ENCODE data around the gene DPP6. TPM values are rescaled to one million over a fixed set of nuclear protein-coding genes. Genes with fewer than 3 reads are reported as not detected.

DPP6 gene
- total RNA-seq, 4 donors from 2014 or later, result 0.30 to 11.8 (median 10.7) TPM

DNA sequence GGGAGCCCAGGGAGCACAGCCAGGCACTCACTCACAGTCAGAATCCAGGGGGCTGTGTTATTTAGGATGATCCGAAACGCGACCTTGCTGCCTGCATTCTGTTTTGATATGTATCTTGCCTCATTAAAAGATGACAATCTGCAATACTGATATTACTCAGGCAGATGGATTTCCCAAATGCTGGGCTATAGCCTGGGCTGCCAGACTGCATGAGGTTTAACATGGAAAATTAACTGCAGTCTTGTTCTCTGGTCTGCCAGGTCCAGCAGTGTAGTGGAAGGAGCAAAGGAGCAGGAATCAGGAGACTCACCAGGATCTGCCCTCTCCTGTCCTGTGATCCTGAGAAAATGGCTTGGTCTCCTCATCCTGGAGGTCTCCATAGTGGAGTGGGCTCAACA, 692.7 kb downstream of the DPP6 start:
- Histone ChIP-seq H3K27ac (no peak overlapping the region), H3K27me3 (no peaks in the 10 kb centered on the region), H3K4me1 (no peaks in the 10 kb centered on the region), H3K4me3 (no peak overlapping the region), H3K36me3 (no peaks in the 10 kb centered on the region), H3K9me3 (peaks cover 3% of the 10 kb centered on the region)
- WGBS, result 59% methylated on average over 3 of the region's 3 CpGs
- TF ChIP-seq POLR2AphosphoS5 (IDR thresholded peaks at IDR 0.05) (no peak), POLR2A (IDR thresholded peaks at IDR 0.05) (no peak), EP300 (IDR thresholded peaks at IDR 0.05) (no peak)
- TF ChIP-seq, protein P1, sequence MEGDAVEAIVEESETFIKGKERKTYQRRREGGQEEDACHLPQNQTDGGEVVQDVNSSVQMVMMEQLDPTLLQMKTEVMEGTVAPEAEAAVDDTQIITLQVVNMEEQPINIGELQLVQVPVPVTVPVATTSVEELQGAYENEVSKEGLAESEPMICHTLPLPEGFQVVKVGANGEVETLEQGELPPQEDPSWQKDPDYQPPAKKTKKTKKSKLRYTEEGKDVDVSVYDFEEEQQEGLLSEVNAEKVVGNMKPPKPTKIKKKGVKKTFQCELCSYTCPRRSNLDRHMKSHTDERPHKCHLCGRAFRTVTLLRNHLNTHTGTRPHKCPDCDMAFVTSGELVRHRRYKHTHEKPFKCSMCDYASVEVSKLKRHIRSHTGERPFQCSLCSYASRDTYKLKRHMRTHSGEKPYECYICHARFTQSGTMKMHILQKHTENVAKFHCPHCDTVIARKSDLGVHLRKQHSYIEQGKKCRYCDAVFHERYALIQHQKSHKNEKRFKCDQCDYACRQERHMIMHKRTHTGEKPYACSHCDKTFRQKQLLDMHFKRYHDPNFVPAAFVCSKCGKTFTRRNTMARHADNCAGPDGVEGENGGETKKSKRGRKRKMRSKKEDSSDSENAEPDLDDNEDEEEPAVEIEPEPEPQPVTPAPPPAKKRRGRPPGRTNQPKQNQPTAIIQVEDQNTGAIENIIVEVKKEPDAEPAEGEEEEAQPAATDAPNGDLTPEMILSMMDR (IDR thresholded peaks at IDR 0.05), result no peak
- no peak for DNase-seq (ENCODE audit: low spot score in 2 of 2)

DNA sequence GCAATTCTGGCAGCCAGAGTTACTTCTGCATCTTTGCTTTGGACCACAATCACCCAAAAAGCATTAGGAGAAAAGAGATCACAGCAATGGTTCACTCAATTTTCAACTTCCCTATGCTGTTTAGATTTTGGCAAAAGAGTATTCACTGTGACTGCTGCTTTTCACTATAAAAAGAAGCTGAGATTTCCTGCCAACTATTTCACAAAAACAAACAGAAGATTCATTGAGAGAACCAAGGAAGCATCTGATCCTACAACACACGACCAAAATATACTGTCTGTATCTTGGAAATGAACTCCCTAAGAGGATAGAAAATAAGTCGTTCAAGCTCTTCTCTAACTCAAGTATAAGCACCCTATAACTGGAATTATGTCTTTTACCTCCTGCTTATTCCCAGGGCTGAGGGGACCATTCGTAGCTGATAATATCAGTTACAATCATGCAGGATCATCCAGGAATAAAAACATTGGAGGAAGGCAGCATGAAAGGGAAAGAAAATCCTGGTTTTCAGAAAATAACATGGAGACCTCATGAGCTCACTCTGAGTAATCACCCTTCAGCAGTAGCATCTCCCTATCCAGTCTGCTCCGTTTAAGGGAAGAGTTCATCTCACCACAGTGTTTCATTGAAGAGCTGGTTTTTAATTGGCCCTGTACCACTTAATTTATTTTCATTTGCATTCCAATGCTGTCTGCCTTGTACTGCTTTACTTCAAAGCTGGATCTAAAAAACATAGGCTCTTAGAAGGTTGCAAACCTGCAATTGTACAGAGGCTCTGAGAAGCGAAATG, 694.6 kb downstream of the DPP6 start:
- Histone ChIP-seq H3K36me3 (no peaks in the 10 kb centered on the region), H3K9me3 (peaks cover 3% of the 10 kb centered on the region), H3K27ac (no peak overlapping the region), H3K4me3 (no peak overlapping the region), H3K4me1 (no peaks in the 10 kb centered on the region), H3K27me3 (no peaks in the 10 kb centered on the region)
- 58% methylated on average over 5 of the region's 5 CpGs for WGBS
- no peak for DNase-seq (ENCODE audit: low spot score in 2 of 2)
- TF ChIP-seq POLR2A (IDR thresholded peaks at IDR 0.05) (no peak), EP300 (IDR thresholded peaks at IDR 0.05) (no peak), POLR2AphosphoS5 (IDR thresholded peaks at IDR 0.05) (no peak)
- TF ChIP-seq, protein P1 (IDR thresholded peaks at IDR 0.05), result no peak

DNA sequence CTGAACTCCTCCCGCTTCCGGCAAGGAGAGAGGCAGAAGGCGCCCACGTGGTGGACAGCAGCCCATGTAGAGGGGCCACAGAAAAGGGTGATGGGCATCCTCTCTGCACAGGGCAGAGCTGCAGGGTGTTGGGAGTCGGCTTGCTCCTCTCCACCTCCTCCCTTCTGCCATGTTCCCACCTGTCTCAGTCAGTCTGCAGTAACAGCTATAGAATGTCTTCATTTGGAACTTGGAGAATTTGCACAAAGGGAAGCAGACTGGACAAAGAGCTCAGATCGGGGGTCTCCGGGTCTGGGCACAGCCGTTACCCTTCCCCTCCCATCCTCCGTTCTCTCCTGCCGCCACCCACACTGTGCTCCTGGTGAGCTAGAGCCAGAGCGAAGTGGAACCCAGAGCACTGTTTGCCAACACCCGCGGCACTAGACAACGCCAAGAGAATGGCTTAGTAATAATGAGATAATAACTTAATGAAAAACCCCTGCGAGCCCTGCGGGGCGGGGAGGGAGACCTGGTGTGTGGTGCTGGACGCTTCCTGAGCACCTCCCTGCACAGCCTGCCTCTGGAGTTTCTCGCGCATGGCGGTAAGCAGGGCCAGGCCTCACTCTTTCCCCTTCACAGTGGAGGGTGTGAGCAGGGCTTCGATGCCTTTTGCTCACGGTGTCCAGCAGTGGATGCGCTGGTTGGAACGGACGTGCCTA, 696.0 kb downstream of the DPP6 start:
- no peaks in the 10 kb centered on the region for H3K4me1 ChIP-seq
- H3K9me3 ChIP-seq, result peaks cover 3% of the 10 kb centered on the region
- no peaks in the 10 kb centered on the region for H3K36me3 ChIP-seq
- no peak overlapping the region for H3K27ac ChIP-seq
- H3K4me3 ChIP-seq, result no peak overlapping the region
- DNase-seq (ENCODE audit: low spot score in 2 of 2), result no peak
- TF ChIP-seq POLR2AphosphoS5 (IDR thresholded peaks at IDR 0.05), result no peak
- TF ChIP-seq, protein P1 (IDR thresholded peaks at IDR 0.05), result no peak
- no peak for TF ChIP-seq EP300 (IDR thresholded peaks at IDR 0.05)
- TF ChIP-seq POLR2A (IDR thresholded peaks at IDR 0.05), result no peak
- H3K27me3 ChIP-seq, result no peaks in the 10 kb centered on the region
- 89% methylated on average over 26 of the region's 26 CpGs for WGBS

DNA sequence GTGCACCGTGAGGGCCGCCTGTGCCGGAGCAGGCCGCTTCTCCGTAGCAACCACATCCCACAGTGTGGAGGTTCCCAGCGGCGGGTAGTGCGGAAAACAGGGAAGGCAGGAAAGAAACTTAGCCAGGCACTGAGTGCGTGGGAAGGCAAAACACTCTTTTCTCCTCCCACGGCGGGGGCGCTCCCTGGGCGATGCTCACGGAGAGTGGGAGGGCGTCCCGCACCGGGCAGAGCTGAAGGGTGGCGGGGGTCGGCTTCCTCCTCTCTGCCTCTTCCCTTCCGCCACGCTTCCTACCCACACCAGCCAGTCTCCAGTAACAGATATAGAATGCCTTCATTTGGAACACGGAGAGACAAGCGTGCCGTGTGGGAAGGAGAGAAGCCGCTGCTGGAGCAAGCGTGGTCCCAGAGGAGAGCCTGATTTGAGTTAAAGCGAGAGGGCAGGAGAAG, 698.2 kb downstream of the DPP6 start:
- 90% methylated on average over 27 of the region's 27 CpGs for WGBS
- no peaks in the 10 kb centered on the region for H3K36me3 ChIP-seq
- H3K27ac ChIP-seq, result no peak overlapping the region
- no peak for DNase-seq (ENCODE audit: low spot score in 2 of 2)
- no peak overlapping the region for H3K4me3 ChIP-seq
- H3K4me1 ChIP-seq, result no peaks in the 10 kb centered on the region
- peaks cover 3% of the 10 kb centered on the region for H3K9me3 ChIP-seq
- no peaks in the 10 kb centered on the region for H3K27me3 ChIP-seq
- TF ChIP-seq POLR2A (IDR thresholded peaks at IDR 0.05), result no peak
- TF ChIP-seq POLR2AphosphoS5 (IDR thresholded peaks at IDR 0.05), result no peak
- TF ChIP-seq, protein P1 (IDR thresholded peaks at IDR 0.05), result no peak
- TF ChIP-seq EP300 (IDR thresholded peaks at IDR 0.05), result no peak

DNA sequence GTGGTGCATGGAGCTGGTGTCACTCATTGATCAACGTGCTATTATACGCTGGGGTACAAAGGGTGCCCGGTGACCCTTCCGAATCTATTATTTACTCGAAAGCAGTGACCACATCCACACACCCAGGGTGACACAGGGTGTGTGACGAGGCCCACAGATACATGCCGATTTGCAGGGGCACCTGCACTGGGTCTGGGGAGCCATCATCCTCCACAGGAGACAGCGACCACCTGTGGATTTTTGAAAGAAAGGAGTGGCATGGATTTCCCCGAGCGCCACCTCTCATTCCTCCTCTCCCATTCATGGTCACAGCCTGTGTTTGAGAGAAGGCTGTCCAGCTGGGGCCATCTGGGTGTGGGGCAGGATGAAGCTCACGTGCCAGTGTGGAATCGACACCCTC, 701.0 kb downstream of the DPP6 start:
- H3K9me3 ChIP-seq, result no peaks in the 10 kb centered on the region
- H3K4me1 ChIP-seq, result no peaks in the 10 kb centered on the region
- no peak overlapping the region for H3K4me3 ChIP-seq
- no peak for TF ChIP-seq POLR2A (IDR thresholded peaks at IDR 0.05)
- no peak for TF ChIP-seq EP300 (IDR thresholded peaks at IDR 0.05)
- TF ChIP-seq, protein P1 (IDR thresholded peaks at IDR 0.05), result no peak
- TF ChIP-seq POLR2AphosphoS5 (IDR thresholded peaks at IDR 0.05), result no peak
- no peaks in the 10 kb centered on the region for H3K36me3 ChIP-seq
- no peak overlapping the region for H3K27ac ChIP-seq
- WGBS, result 92% methylated on average over 12 of the region's 12 CpGs
- no peaks in the 10 kb centered on the region for H3K27me3 ChIP-seq
- no peak for DNase-seq (ENCODE audit: low spot score in 2 of 2)
